HepG2 (cell line): ENCODE data around the gene B9D2. TPM values are rescaled to one million over a fixed set of nuclear protein-coding genes. Genes with fewer than 3 reads are reported as not detected.

Source experiments
- ATAC-seq: fragments of 200-7000 bp; cut with Tn5 transposase; 3 replicates; pipeline ENCODE4 v1.9.1; 2020; ENCODE audit warnings: mild to moderate bottlenecking, moderate library complexity
- BruUV-seq: library from RNA; stranded (reverse); fragments of 400-500 nt; replicated peaks from 2 replicates; lab custom pipeline; 2021; lab: Mats Ljungman, UMichigan
- CTCF ChIA-PET: fragments of 300-600 bp; formaldehyde crosslinking; extraction: SDS; loops from one replicate; lab custom pipeline; 2021; ENCODE audit warnings: low total read pairs, inconsistent platforms, low intra/inter-chr PET ratio; lab: Yijun Ruan, JAX
- POLR2A ChIA-PET: fragments of 350-600 bp; sonication (Branson Sonifier 250); formaldehyde crosslinking; loops from one replicate; lab custom pipeline; 2020; ENCODE audit warnings: antibody characterized with exemption, inconsistent platforms; lab: Yijun Ruan, JAX
- DNase-seq: peaks from one replicate; pipeline ENCODE4 v3.0.0-alpha.2; 2015; ENCODE audit warnings: low spot score
- FAIRE-seq: peaks from 3 replicates; lab custom pipeline; 2011; peaks lifted over from hg19 to GRCh38; lab: Jason Lieb, UNC
- H2AFZ ChIP-seq: one replicate; pipeline ENCODE4 v1.6.1; 2011; ENCODE audit warnings: low read length, inconsistent platforms
- H3K27ac ChIP-seq: fragments of 300-600 bp; 3 replicates; pipeline ENCODE4 v1.8.0; 2011; ENCODE audit warnings: mixed run types, mild to moderate bottlenecking, mixed read lengths, low read length, inconsistent platforms; ENCODE audit not compliant: insufficient read depth; ENCODE audit errors: extremely low read length
- H3K27me3 ChIP-seq, 2 experiments: fragments of 200-600 bp in 1 of 2; 2 replicates in 1 of 2; 3 replicates in 1 of 2; pipeline versions ENCODE4 v1.6.0 to v1.8.0; 2011; ENCODE audit warnings: low read length in 2 of 2, mild to moderate bottlenecking in 2 of 2, moderate library complexity in 2 of 2, inconsistent platforms in 1 of 2; ENCODE audit not compliant: insufficient read depth in 2 of 2, control insufficient read depth in 1 of 2
- H3K36me3 ChIP-seq, 2 experiments: fragments of 200-600 bp in 1 of 2; replicated peaks in 1 of 2; 2 replicates in 1 of 2; 3 replicates in 1 of 2; pipeline versions ENCODE4 v1.5.1 to v1.8.0; 2011; ENCODE audit warnings: low read length in 2 of 2, inconsistent platforms in 1 of 2; ENCODE audit not compliant: insufficient read depth in 2 of 2, control insufficient read depth in 1 of 2
- H3K4me1 ChIP-seq: 2 replicates; pipeline ENCODE4 v1.5.1; 2012; ENCODE audit warnings: low read length, inconsistent platforms; ENCODE audit not compliant: insufficient read depth
- H3K4me2 ChIP-seq: 2 replicates; pipeline ENCODE4 v1.6.0; 2011; ENCODE audit warnings: low read depth, low read length, inconsistent platforms
- H3K4me3 ChIP-seq, 3 experiments: fragments of 200-600 bp in 1 of 3; sonication (generic), shearing (Covaris generic) in 1 of 3; replicated peaks in 1 of 3; 2 replicates each; pipeline ENCODE4 v1.5.1; 2011 to 2016; ENCODE audit warnings: low read length in 3 of 3, inconsistent platforms in 2 of 3, low read depth in 2 of 3, mild to moderate bottlenecking in 2 of 3, control low read depth in 1 of 3, mixed read lengths in 1 of 3; ENCODE audit not compliant: insufficient read depth in 1 of 3
- H3K79me2 ChIP-seq: one replicate; pipeline ENCODE4 v1.6.1; 2011; ENCODE audit warnings: low read length, inconsistent platforms; ENCODE audit not compliant: insufficient read depth
- H3K9ac ChIP-seq: 2 replicates; pipeline ENCODE4 v1.6.0; 2011; ENCODE audit warnings: mild to moderate bottlenecking, low read depth, low read length, inconsistent platforms; ENCODE audit not compliant: insufficient read depth
- H3K9me3 ChIP-seq: 2 replicates; pipeline ENCODE4 v1.5.1; 2012; ENCODE audit warnings: mild to moderate bottlenecking, low read length
- H4K20me1 ChIP-seq: 2 replicates; pipeline ENCODE4 v1.6.0; 2011; ENCODE audit warnings: inconsistent platforms, mild to moderate bottlenecking, low read length, moderate library complexity; ENCODE audit not compliant: insufficient read depth
- ATF6 ChIP-seq: sonication (generic); formaldehyde crosslinking; conservative IDR thresholded peaks from 2 replicates; pipeline ENCODE4 v1.4.0; 2020; ENCODE audit warnings: missing genetic modification reagents
- CAMTA2 ChIP-seq: sonication (generic); formaldehyde crosslinking; IDR thresholded peaks from 2 replicates; pipeline ENCODE4 v1.4.0; 2020; ENCODE audit warnings: mild to moderate bottlenecking, missing genetic modification reagents, borderline replicate concordance
- DNMT3B ChIP-seq: conservative IDR thresholded peaks from 2 replicates; pipeline ENCODE4 v1.6.1; 2016; ENCODE audit warnings: missing biosample characterization, control low read depth
- FOXA3 ChIP-seq: IDR thresholded peaks from 2 replicates; pipeline ENCODE4 v1.6.1; 2016; ENCODE audit warnings: missing genetic modification reagents, missing compliant biosample characterization
- GATAD2A ChIP-seq: IDR thresholded peaks from 2 replicates; pipeline ENCODE4 v1.6.1; 2016
- HDAC1 ChIP-seq: sonication (generic); formaldehyde crosslinking; IDR thresholded peaks from 2 replicates; pipeline ENCODE4 v1.5.1; 2020; ENCODE audit warnings: mild to moderate bottlenecking, missing genetic modification reagents
- KDM3A ChIP-seq: IDR thresholded peaks from 2 replicates; pipeline ENCODE4 v1.6.1; 2018; ENCODE audit warnings: low read depth, missing compliant biosample characterization
- MXI1 ChIP-seq: IDR thresholded peaks from 3 replicates; pipeline ENCODE4 v1.6.1; 2012; ENCODE audit warnings: low read depth, low read length, inconsistent platforms, borderline replicate concordance
- RAD21 ChIP-seq: fragments of 450-650 bp; formaldehyde crosslinking; IDR thresholded peaks from 2 replicates; pipeline ENCODE4 v1.5.0; 2020; ENCODE audit warnings: mild to moderate bottlenecking
- XRCC5 ChIP-seq: fragments of 200-400 bp; formaldehyde crosslinking; optimal IDR thresholded peaks from 2 replicates; pipeline ENCODE3; 2017; ENCODE audit warnings: mild to moderate bottlenecking, low read length
- ZBTB20 ChIP-seq: sonication (generic); formaldehyde crosslinking; IDR thresholded peaks from 2 replicates; pipeline ENCODE4 v1.8.1; 2023; ENCODE audit warnings: missing genetic modification reagents, low read depth, mild to moderate bottlenecking, borderline replicate concordance
- ZNF12 ChIP-seq: sonication (generic); formaldehyde crosslinking; IDR thresholded peaks from 2 replicates; pipeline ENCODE4 v1.5.0; 2020; ENCODE audit warnings: missing genetic modification reagents
- ZNF691 ChIP-seq: sonication (generic); formaldehyde crosslinking; IDR thresholded peaks from 2 replicates; pipeline ENCODE4 v1.4.0; 2020; ENCODE audit warnings: missing genetic modification reagents, low read depth, mild to moderate bottlenecking, borderline replicate concordance
- WGBS: methylation state at CpG from one replicate; pipeline ENCODE4 v1.1.6; 2017; ENCODE audit warnings: low lambda C conversion rate; 5-methylcytosine and 5-hydroxymethylcytosine counted together
- in situ Hi-C: cut with HindIII; loops from 2 replicates; pipeline ENCODE4 v1.10.0; 2017; ENCODE audit warnings: low pct_unique_long_range_greater_than_20kb; ENCODE audit not compliant: extremely low pct_ligation_motif_present
- intact Hi-C: fragments of 100-400 bp; cut with micrococcal nuclease; formaldehyde crosslinking; loops from one replicate; pipeline ENCODE4 v1.10.0; 2022; ENCODE audit not compliant: unreplicated experiment
- polyA plus RNA-seq, 8 experiments: library from polyadenylated mRNA; depleted of rRNA in 3 of 8; stranded (reverse) in 7 of 8; unstranded in 1 of 8; fragments of >200 nt; fragmentation: Illumina TruSeq in 4 of 8; extraction: Trizol in 4 of 8; gene quantifications; 2 replicates each; pipeline versions ENCODE4 v1.2.1 to v1.2.3, GENCODE V29; 2011 to 2016; ENCODE audit warnings: low read depth in 4 of 8, missing spikeins in 1 of 8, mixed read lengths in 1 of 8; ENCODE audit not compliant: insufficient read depth in 1 of 8
- total RNA-seq, 5 experiments: library from RNA; depleted of rRNA; stranded (reverse); fragments of >200 nt; fragmentation: Illumina TruSeq; extraction: Trizol; gene quantifications; 2 replicates each; pipeline ENCODE4 v1.2.3, GENCODE V29; 2016; ENCODE audit warnings: low read depth in 1 of 5

Gene B9D2
- total and polyA plus RNA-seq, 2 of the 13 experiments (the other 11 are each of a cell fraction or from before 2014, with no cell fraction given): 3.1 to 4.4 TPM

GRCh38 chr19:41308450-41309179, 55.3 kb downstream of the B9D2 start:
- H3K36me3 ChIP-seq: peaks cover 30 to 52% of the 10 kb centered on the region in 2 experiments
- H3K4me1 ChIP-seq: peaks cover 28% of the 10 kb centered on the region
- H3K79me2 ChIP-seq: peaks cover 25% of the 10 kb centered on the region
- peak; percentile 76 for DNase-seq
- H3K4me2 ChIP-seq: peak overlapping the region; percentile 84
- no peaks in the 10 kb centered on the region for H3K27me3 ChIP-seq
- no peak overlapping the region for H2AFZ ChIP-seq
- peak; percentile 88 for FAIRE-seq
- H3K9me3 ChIP-seq: no peaks in the 10 kb centered on the region
- peak overlapping the region; percentile 7 for H3K27ac ChIP-seq
- CTCF ChIA-PET: interaction anchor here (0.7 to 1.5 kb wide), 5 partner anchors 44 to 182 kb away, joined by 3 to 6 read pairs (median 5); no protein-coding TSS in a partner anchor
- POLR2A ChIA-PET: interaction anchor here (1.2 to 5.3 kb wide), 5 partner anchors 10 to 104 kb away, joined by 4 to 55 read pairs (median 9); partner anchors contain the start of gene HNRNPUL1
- H3K9ac ChIP-seq: no peak overlapping the region
- 37% methylated on average over 8 of the region's 8 CpGs for WGBS
- peak; percentile 62 for ATAC-seq
- BruUV-seq: no TSS peak
- in situ Hi-C loops (loop anchor here (5.0 kb wide), 1 partner anchor 41 kb away; no protein-coding TSS in a partner anchor), intact Hi-C loops (loop anchor here (2.0 kb wide), 1 partner anchor 46 kb away; no protein-coding TSS in a partner anchor)
- H4K20me1 ChIP-seq: no peaks in the 10 kb centered on the region
- H3K4me3 ChIP-seq: 0 out of 6 replicates have a peak overlapping the region, but pooled peaks of 1 of the 3 experiments have one; percentile 90
- TF ChIP-seq ZNF12 (CRISPR knock-in tag) (no peak), DNMT3B (CRISPR knock-in tag) (0 out of 2 replicates have a peak, but pooled peaks have one; percentile 68), RAD21 (CRISPR knock-in tag) (peak; percentile 58), MXI1 (no peak; the same call in 2 of the 3 replicates), ZBTB20 (CRISPR knock-in tag) (no peak), ATF6 (CRISPR knock-in tag) (no peak), CAMTA2 (no peak), FOXA3 (CRISPR knock-in tag) (peak; percentile 73; the same call in 1 of the 2 replicates), KDM3A (CRISPR knock-in tag) (no peak), GATAD2A (CRISPR knock-in tag) (0 out of 2 replicates have a peak, but pooled peaks have one; percentile 45), ZNF691 (CRISPR knock-in tag) (no peak; the same call in 1 of the 2 replicates), HDAC1 (no peak), XRCC5 (peak; percentile 76)
